ENCODE measurements around the gene CRHR2. TPM values are rescaled to one million over a fixed set of nuclear protein-coding genes. Genes with fewer than 3 reads are reported as not detected.

Gene CRHR2
- total RNA-seq, 4 donors from 2014 or later: 1.1 TPM; not detected in 3

GRCh38 chr7:30706316-30706715 is 24.1 kb upstream of the CRHR2 start:
- TF ChIP-seq CTCF (IDR thresholded peaks at IDR 0.05; ENCODE audit: low read depth): no peak

- no peak for TF ChIP-seq CTCF (IDR thresholded peaks at IDR 0.05; ENCODE audit: low read depth)
Observed at GRCh38 chr7:30705596-30705995, 23.3 kb upstream of the CRHR2 start.

- TF ChIP-seq CTCF (IDR thresholded peaks at IDR 0.05; ENCODE audit: low read depth): no peak
Observed at GRCh38 chr7:30705008-30705407, 22.8 kb upstream of the CRHR2 start.

- TF ChIP-seq CTCF (IDR thresholded peaks at IDR 0.05; ENCODE audit: low read depth): no peak
Observed at GRCh38 chr7:30703756-30704155, 21.5 kb upstream of the CRHR2 start.

- no peak for TF ChIP-seq CTCF (IDR thresholded peaks at IDR 0.05; ENCODE audit: low read depth)
Observed at GRCh38 chr7:30702200-30702599, 19.9 kb upstream of the CRHR2 start.

GRCh38 chr7:30700941-30701340 is 18.7 kb upstream of the CRHR2 start:
- TF ChIP-seq CTCF (IDR thresholded peaks at IDR 0.05; ENCODE audit: low read depth): no peak

GRCh38 chr7:30699706-30700495 is 17.6 kb upstream of the CRHR2 start:
- TF ChIP-seq CTCF (IDR thresholded peaks at IDR 0.05; ENCODE audit: low read depth): no peak

Measured in subcutaneous adipose tissue (tissue), 4 donors.